DND-41 (cell line): ENCODE measurements around the gene PIGC.

Source experiments
- EZH2 ChIP-seq: IDR thresholded peaks from 3 replicates; pipeline ENCODE4 v1.6.1; 2012; ENCODE audit warnings: borderline replicate concordance, low read depth, mild to moderate bottlenecking, moderate library complexity, low read length, inconsistent platforms; ENCODE audit not compliant: severe bottlenecking
- TF ChIP-seq, protein P1 (sequence below): IDR thresholded peaks from 2 replicates; pipeline ENCODE4 v1.5.1; 2012; ENCODE audit warnings: borderline replicate concordance, low read length, moderate library complexity, mild to moderate bottlenecking; ENCODE audit not compliant: poor library complexity, severe bottlenecking; ENCODE audit errors: extremely low read depth

DNA sequence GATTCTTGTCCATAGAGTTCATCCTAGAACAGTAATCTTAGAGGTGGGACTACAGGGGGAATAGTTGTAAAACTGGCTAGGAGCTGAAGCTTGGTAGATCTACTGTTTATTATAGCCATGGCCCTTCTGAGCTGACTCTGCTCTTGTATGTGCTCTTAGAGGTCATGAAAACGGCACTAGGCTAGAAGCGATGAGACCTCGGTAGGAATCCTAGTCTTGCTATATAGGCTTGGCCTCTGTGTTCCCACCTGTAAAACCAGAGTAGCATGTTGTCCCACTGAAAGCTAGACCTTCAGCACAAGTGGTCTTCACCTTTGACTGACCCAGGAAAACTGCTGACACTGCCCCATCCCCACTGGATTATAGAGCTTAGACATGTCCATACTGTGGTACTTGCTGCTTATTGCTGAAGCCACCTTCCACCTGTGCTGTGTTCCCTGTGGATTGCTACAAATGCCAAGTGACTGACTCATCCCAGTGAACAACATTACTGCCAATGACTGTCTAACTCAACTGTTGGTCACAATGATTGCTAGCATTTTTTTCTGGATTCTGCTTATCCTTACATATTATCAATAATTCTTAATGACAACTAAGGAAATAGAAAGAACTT is 23.0 kb upstream of the PIGC start:
- TF ChIP-seq, protein P1, sequence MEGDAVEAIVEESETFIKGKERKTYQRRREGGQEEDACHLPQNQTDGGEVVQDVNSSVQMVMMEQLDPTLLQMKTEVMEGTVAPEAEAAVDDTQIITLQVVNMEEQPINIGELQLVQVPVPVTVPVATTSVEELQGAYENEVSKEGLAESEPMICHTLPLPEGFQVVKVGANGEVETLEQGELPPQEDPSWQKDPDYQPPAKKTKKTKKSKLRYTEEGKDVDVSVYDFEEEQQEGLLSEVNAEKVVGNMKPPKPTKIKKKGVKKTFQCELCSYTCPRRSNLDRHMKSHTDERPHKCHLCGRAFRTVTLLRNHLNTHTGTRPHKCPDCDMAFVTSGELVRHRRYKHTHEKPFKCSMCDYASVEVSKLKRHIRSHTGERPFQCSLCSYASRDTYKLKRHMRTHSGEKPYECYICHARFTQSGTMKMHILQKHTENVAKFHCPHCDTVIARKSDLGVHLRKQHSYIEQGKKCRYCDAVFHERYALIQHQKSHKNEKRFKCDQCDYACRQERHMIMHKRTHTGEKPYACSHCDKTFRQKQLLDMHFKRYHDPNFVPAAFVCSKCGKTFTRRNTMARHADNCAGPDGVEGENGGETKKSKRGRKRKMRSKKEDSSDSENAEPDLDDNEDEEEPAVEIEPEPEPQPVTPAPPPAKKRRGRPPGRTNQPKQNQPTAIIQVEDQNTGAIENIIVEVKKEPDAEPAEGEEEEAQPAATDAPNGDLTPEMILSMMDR: no peak
- TF ChIP-seq EZH2: no peak
